Esophagus squamous epithelium (tissue), 5 donors: ENCODE results near the gene SLC1A4. TPM values are rescaled to one million over a fixed set of nuclear protein-coding genes. Genes with fewer than 3 reads are reported as not detected.

Experiments used
- DNase-seq: peaks from one replicate; lab custom pipeline; 2025; lab: John Stamatoyannopoulos, UW
- H3K27ac ChIP-seq, 4 donors: fragments of 200-600 bp; sonication (generic); one replicate each; pipeline ENCODE4 v1.5.1; 2016 to 2019; ENCODE audit warnings: mild to moderate bottlenecking in 1 of 4
- H3K27me3 ChIP-seq, 4 donors: fragments of 200-600 bp; sonication (generic); 1 replicate in 3 of 4; 2 replicates in 1 of 4; pipeline versions ENCODE4 v1.5.1 to v1.6.0; 2017 to 2021; ENCODE audit warnings: antibody characterized with exemption in 1 of 4
- H3K36me3 ChIP-seq, 3 donors: fragments of 200-600 bp; sonication (generic); one replicate each; pipeline ENCODE4 v1.5.1; 2016 to 2019
- H3K4me1 ChIP-seq, 3 donors: fragments of 200-600 bp; sonication (generic); one replicate each; pipeline ENCODE4 v1.5.1; 2017 to 2019
- H3K4me3 ChIP-seq, 4 donors: fragments of 200-600 bp; sonication (generic); 1 replicate in 3 of 4; 2 replicates in 1 of 4; pipeline ENCODE4 v1.5.1; 2016 to 2019; ENCODE audit warnings: mild to moderate bottlenecking in 2 of 4, moderate library complexity in 1 of 4
- H3K9me3 ChIP-seq, 3 donors: fragments of 200-600 bp; sonication (generic); one replicate each; pipeline ENCODE4 v1.5.1; 2016 to 2019
- CTCF ChIP-seq, 6 experiments: fragments of 450-650 bp in 4 of 6; fragments of 200-600 bp in 2 of 6; sonication (generic) in 2 of 6; IDR thresholded peaks; one replicate each; pipeline ENCODE4 v1.5.1; 2016 to 2019; ENCODE audit warnings: antibody characterized with exemption in 6 of 6, mild to moderate bottlenecking in 4 of 6, moderate library complexity in 4 of 6
- POLR2A ChIP-seq, 4 donors: fragments of 450-650 bp; IDR thresholded peaks; one replicate each; pipeline ENCODE4 v1.6.1; 2017; ENCODE audit warnings: antibody characterized with exemption in 4 of 4, mild to moderate bottlenecking in 4 of 4, moderate library complexity in 3 of 4
- WGBS, 2 donors: methylation state at CpG; one replicate each; pipeline ENCODE4 v1.1.5; 2018; 5-methylcytosine and 5-hydroxymethylcytosine counted together
- intact Hi-C: fragments of 100-400 bp; cut with DNase I; formaldehyde crosslinking; loops from one replicate; pipeline ENCODE4 v1.15.0; 2022
- total RNA-seq, 4 donors: library from RNA; depleted of rRNA; stranded (reverse); fragments of >200 nt; gene quantifications; one replicate each; pipeline ENCODE4 v1.1.0, GENCODE V29; 2016
- donor health status: DM: yes; HTN: yes; CAD: no.

SLC1A4 gene
- total RNA-seq, 4 donors from 2014 or later = 12.8 to 28.1 (median 14.3) TPM

GRCh38 chr2:65039640-65040039 lies 50.4 kb downstream of the SLC1A4 start:
- H3K4me1 ChIP-seq = peaks cover 0 to 7% (median 0%) of the 10 kb centered on the region in 3 donors
- H3K9me3 ChIP-seq = peaks cover 0 to 12% (median 10%) of the 10 kb centered on the region in 3 donors
- H3K27ac ChIP-seq = no peak overlapping the region
- no peak for TF ChIP-seq CTCF (IDR thresholded peaks at IDR 0.05)
- TF ChIP-seq POLR2A (IDR thresholded peaks at IDR 0.05) = no peak
- H3K27me3 ChIP-seq = no peaks in the 10 kb centered on the region
- intact Hi-C loops = loop anchor here (2.0 kb wide), 1 partner anchor 123 kb away; no protein-coding TSS in a partner anchor
- WGBS, 2 donors = 73 to 89% methylated on average over 3 of the region's 3 CpGs
- H3K36me3 ChIP-seq = peaks cover 0 to 10% (median 0%) of the 10 kb centered on the region in 3 donors
- no peak for DNase-seq
- H3K4me3 ChIP-seq = no peak overlapping the region

- Histone ChIP-seq H3K36me3 (peaks cover 0 to 10% (median 0%) of the 10 kb centered on the region in 3 donors), H3K4me3 (peak overlapping the region in 1 of 4 donors; percentile 45), H3K27ac (no peak overlapping the region), H3K4me1 (peaks cover 0 to 7% (median 0%) of the 10 kb centered on the region in 3 donors), H3K27me3 (no peaks in the 10 kb centered on the region), H3K9me3 (peaks cover 0 to 12% (median 10%) of the 10 kb centered on the region in 3 donors)
- TF ChIP-seq CTCF (IDR thresholded peaks at IDR 0.05) (peak; percentile 93 to 98 (median 96)), POLR2A (IDR thresholded peaks at IDR 0.05) (no peak)
- DNase-seq = peak; percentile 8
- intact Hi-C loops = loop anchor here (2.0 kb wide), 1 partner anchor 124 kb away; no protein-coding TSS in a partner anchor
- 26 to 31% methylated on average over 13 of the region's 13 CpGs for WGBS, 2 donors
These were observed 51.4 kb downstream of the SLC1A4 start for GRCh38 chr2:65040400-65041261.

GRCh38 chr2:65043001-65043400 lies 53.8 kb downstream of the SLC1A4 start:
- WGBS, 2 donors = 65 to 72% methylated on average over 1 to 2 of the region's 2 CpGs
- Histone ChIP-seq H3K4me1 (peaks cover 0 to 7% (median 0%) of the 10 kb centered on the region in 3 donors), H3K27me3 (no peaks in the 10 kb centered on the region), H3K27ac (peak overlapping the region in 1 of 4 donors; percentile 21), H3K4me3 (no peak overlapping the region), H3K36me3 (peaks cover 0 to 10% (median 0%) of the 10 kb centered on the region in 3 donors), H3K9me3 (peaks cover 0 to 12% (median 10%) of the 10 kb centered on the region in 3 donors)
- DNase-seq = no peak
- intact Hi-C loops = no loop called here
- TF ChIP-seq CTCF (IDR thresholded peaks at IDR 0.05) (no peak), POLR2A (IDR thresholded peaks at IDR 0.05) (no peak)

GRCh38 chr2:65044097-65044735 lies 55.0 kb downstream of the SLC1A4 start:
- Histone ChIP-seq H3K27ac (no peak overlapping the region), H3K36me3 (peaks cover 0 to 10% (median 0%) of the 10 kb centered on the region in 3 donors), H3K4me1 (peaks cover 0 to 7% (median 0%) of the 10 kb centered on the region in 3 donors), H3K27me3 (no peaks in the 10 kb centered on the region), H3K4me3 (no peak overlapping the region), H3K9me3 (peaks cover 0 to 12% (median 10%) of the 10 kb centered on the region in 3 donors)
- WGBS, 2 donors = 92 to 96% methylated on average over 7 of the region's 7 CpGs
- no peak for TF ChIP-seq POLR2A (IDR thresholded peaks at IDR 0.05)
- TF ChIP-seq CTCF (IDR thresholded peaks at IDR 0.05) = no peak
- intact Hi-C loops = no loop called here
- DNase-seq = no peak
